GM10266 (cell line): ENCODE measurements around the gene CHPT1.
A peak's percentile ranks its signal among the peaks of the same experiment; 100 is the strongest.

Experiments
- DNase-seq: peaks from one replicate; pipeline ENCODE4 v3.0.0; 2012; ENCODE audit errors: extremely low spot score
- TF ChIP-seq, protein P1 (sequence below): IDR thresholded peaks from 2 replicates; pipeline ENCODE4 v1.5.1; 2012; ENCODE audit warnings: mild to moderate bottlenecking, low read depth; ENCODE audit not compliant: control insufficient read depth, insufficient read depth; ENCODE audit errors: missing control alignments

CHPT1 gene

GRCh38 chr12:101740566-101740965, 43.1 kb downstream of the CHPT1 start:
- DNase-seq = no peak
- TF ChIP-seq, protein P1, sequence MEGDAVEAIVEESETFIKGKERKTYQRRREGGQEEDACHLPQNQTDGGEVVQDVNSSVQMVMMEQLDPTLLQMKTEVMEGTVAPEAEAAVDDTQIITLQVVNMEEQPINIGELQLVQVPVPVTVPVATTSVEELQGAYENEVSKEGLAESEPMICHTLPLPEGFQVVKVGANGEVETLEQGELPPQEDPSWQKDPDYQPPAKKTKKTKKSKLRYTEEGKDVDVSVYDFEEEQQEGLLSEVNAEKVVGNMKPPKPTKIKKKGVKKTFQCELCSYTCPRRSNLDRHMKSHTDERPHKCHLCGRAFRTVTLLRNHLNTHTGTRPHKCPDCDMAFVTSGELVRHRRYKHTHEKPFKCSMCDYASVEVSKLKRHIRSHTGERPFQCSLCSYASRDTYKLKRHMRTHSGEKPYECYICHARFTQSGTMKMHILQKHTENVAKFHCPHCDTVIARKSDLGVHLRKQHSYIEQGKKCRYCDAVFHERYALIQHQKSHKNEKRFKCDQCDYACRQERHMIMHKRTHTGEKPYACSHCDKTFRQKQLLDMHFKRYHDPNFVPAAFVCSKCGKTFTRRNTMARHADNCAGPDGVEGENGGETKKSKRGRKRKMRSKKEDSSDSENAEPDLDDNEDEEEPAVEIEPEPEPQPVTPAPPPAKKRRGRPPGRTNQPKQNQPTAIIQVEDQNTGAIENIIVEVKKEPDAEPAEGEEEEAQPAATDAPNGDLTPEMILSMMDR = no peak

DNA sequence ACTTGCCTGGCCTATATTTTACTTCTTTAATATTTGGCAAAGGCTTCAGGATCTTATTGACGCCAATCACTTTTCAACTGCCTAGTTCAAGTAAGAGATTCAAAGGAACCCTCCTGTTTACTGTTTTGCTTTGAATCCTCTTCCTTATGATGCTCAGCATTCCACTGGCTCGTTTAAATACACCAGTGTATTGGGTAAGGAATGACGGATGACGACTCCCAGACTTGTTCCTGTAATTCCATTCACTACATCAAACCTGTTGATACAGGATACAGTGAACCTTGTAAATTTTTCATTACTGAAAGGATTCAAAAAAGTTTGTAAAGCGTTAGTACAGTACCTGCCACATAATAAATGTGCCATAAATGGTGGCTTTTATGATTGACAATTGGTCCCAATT, 43.5 kb downstream of the CHPT1 start:
- TF ChIP-seq, protein P1 = no peak

GRCh38 chr12:101743242-101743641, 45.8 kb downstream of the CHPT1 start:
- no peak for DNase-seq
- TF ChIP-seq, protein P1 = no peak

More for the DNA sequence above, 43.5 kb downstream of the CHPT1 start:
- no peak for DNase-seq

- peak; percentile 35 for DNase-seq
- TF ChIP-seq, protein P1 = no peak
Measured at GRCh38 chr12:101743724-101744472, 46.5 kb downstream of the CHPT1 start.

DNA sequence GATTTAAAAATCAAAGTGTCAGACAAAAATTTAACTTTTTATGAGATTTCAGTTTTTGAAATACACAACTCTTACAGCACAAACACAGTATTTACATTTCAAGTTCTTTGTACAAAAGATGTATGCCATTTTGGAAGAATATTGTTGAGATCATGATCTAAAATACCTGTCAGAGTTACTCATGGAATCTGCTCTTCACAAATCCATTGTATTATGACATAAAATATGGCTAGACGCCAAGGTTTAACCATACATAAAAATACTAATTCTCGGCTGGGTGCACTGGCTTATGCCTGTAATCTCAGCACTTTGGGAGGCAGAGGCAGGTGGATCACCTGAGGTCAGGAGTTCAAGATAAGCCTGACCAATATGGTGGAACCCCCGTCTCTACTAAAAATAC, 48.0 kb downstream of the CHPT1 start:
- no peak for DNase-seq
- TF ChIP-seq, protein P1 = no peak

GRCh38 chr12:101746196-101746595, 48.8 kb downstream of the CHPT1 start:
- TF ChIP-seq, protein P1 = no peak
- DNase-seq = no peak

DNA sequence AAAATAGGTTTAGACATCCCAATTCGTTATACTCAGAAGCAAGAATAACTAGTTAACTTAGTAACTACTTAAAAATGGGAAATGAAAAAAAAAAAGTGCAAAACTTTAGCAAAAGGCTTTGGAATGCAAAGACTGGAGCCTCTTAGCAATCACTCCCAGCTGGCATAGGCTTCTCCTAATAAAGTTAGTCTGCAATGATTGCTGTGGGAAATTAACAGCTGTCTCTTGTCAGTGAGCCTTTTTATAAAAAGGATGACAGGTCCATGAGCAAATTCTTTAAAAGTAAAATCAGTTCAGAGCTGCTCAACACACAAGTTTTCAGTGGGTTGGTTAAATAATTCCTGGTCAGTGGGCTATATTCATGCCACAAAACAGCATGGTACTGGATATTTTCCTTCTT, 49.2 kb downstream of the CHPT1 start:
- TF ChIP-seq, protein P1 = no peak
- DNase-seq = no peak
